ENCODE data around the gene GRIK2.

GRIK2 gene

GRCh38 chr6:101682937-101683336 lies 289.4 kb downstream of the GRIK2 start:
- TF ChIP-seq CTCF (IDR thresholded peaks at IDR 0.05; ENCODE audit: low read depth, low read length, missing control alignments), result no peak
- DNase-seq (ENCODE audit: low read depth), result no peak
- H3K4me3 ChIP-seq (ENCODE audit: low read depth, low read length), result no peak overlapping the region

GRCh38 chr6:101683884-101684283 lies 290.4 kb downstream of the GRIK2 start:
- TF ChIP-seq CTCF (IDR thresholded peaks at IDR 0.05; ENCODE audit: low read depth, low read length, missing control alignments), result no peak

GRCh38 chr6:101686653-101687052 lies 293.1 kb downstream of the GRIK2 start:
- no peak overlapping the region for H3K4me3 ChIP-seq (ENCODE audit: low read depth, low read length)
- TF ChIP-seq CTCF (IDR thresholded peaks at IDR 0.05; ENCODE audit: low read depth, low read length, missing control alignments), result no peak
- no peak for DNase-seq (ENCODE audit: low read depth)

More at GRCh38 chr6:101683884-101684283, 290.4 kb downstream of the GRIK2 start:
- no peak for DNase-seq (ENCODE audit: low read depth)
- no peak overlapping the region for H3K4me3 ChIP-seq (ENCODE audit: low read depth, low read length)

- no peak for DNase-seq (ENCODE audit: low read depth)
- no peak overlapping the region for H3K4me3 ChIP-seq (ENCODE audit: low read depth, low read length)
- no peak for TF ChIP-seq CTCF (IDR thresholded peaks at IDR 0.05; ENCODE audit: low read depth, low read length, missing control alignments)
Measured at GRCh38 chr6:101689156-101689555, 295.6 kb downstream of the GRIK2 start.

GRCh38 chr6:101689695-101690094 lies 296.2 kb downstream of the GRIK2 start:
- H3K4me3 ChIP-seq (ENCODE audit: low read depth, low read length), result no peak overlapping the region
- TF ChIP-seq CTCF (IDR thresholded peaks at IDR 0.05; ENCODE audit: low read depth, low read length, missing control alignments), result no peak
- no peak for DNase-seq (ENCODE audit: low read depth)

- no peak for DNase-seq (ENCODE audit: low read depth)
- H3K4me3 ChIP-seq (ENCODE audit: low read depth, low read length), result no peak overlapping the region
- no peak for TF ChIP-seq CTCF (IDR thresholded peaks at IDR 0.05; ENCODE audit: low read depth, low read length, missing control alignments)
Measured at GRCh38 chr6:101700655-101701054, 307.1 kb downstream of the GRIK2 start.

GRCh38 chr6:101703311-101703710 lies 309.8 kb downstream of the GRIK2 start:
- no peak for TF ChIP-seq CTCF (IDR thresholded peaks at IDR 0.05; ENCODE audit: low read depth, low read length, missing control alignments)
- no peak overlapping the region for H3K4me3 ChIP-seq (ENCODE audit: low read depth, low read length)
- DNase-seq (ENCODE audit: low read depth), result no peak

All from GM12864 (cell line).